EH (cell line): ENCODE results near the gene RING1.
A peak's percentile ranks its signal among the peaks of the same experiment; 100 is the strongest.

Source experiments
- DNase-seq: peaks from one replicate; pipeline ENCODE4 v3.0.0-alpha.2; 2015; ENCODE audit warnings: low read depth

RING1 gene

DNA sequence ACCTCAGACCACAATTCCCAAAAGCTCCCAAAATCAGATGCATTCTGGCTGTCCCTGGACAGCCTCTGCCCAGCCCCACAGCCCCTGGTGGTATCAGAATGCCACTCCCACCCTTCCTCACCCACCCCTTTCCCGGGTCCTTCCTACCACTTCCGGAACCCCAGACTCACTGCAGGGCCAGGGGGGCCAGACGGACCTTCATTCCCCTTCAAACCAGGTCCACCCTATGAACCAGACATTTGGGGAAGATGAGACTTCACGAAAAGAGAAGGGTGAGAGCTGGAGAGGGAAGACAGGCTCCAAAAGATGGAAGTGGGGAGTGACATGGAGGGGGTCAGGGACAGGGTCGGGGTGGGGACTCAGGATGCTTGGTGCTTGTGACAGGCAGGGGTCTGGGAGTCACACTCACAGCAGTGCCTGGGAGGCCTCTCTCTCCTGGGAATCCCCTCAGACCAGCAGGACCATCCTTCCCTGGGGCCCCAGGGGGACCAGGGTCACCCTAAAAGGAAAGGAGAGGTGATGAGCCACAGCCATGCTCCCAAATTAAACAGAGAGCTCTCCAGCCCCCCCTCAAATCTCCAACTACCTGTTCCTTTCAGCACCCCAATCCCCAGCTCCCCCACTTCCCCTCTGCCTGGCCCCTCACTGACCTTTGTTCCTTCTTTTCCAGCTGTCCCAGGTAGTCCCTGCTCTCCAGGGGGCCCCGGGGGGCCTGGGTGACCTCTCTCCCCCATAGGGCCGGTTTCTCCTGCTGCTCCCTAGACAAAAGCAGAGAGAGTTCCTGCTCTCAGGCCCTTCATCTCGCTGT lies 36.2 kb upstream of the RING1 start:
- DNase-seq: no peak

GRCh38 chr6:33172688-33173534 lies 35.4 kb upstream of the RING1 start:
- peak; percentile 56 for DNase-seq

DNA sequence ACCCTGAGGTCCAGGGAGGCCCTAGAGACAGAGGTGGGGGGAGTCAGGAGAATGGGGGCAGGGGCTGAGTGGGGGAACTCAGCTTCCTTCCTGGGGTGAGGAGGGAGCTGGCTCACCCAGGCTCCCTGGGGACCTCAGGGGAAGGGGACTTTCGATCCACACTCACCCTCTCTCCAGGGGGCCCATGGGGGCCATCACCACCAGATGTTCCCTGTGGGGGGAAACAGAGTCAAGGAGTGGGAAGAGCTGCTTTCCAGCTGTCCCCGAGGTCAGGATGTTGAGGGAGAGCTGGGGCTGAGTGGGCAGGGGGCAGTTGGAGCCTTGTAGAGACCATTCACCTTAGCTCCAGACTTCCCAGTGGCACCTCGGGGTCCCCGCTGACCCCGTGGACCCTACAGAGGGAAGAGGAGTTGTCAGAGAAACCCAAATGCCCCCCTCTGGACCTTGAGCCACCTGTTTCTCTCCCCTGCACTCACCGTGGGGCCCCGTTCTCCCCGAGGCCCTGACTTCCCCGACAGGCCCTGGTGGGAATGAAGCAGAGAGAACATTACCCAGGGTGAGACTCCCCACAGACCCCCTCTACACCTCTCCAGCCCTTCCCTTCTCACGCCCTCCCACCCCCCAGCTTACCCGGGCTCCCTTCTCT lies 34.6 kb upstream of the RING1 start:
- no peak for DNase-seq

- DNase-seq: no peak
Measured at GRCh38 chr6:33174784-33175183, 33.5 kb upstream of the RING1 start.

DNA sequence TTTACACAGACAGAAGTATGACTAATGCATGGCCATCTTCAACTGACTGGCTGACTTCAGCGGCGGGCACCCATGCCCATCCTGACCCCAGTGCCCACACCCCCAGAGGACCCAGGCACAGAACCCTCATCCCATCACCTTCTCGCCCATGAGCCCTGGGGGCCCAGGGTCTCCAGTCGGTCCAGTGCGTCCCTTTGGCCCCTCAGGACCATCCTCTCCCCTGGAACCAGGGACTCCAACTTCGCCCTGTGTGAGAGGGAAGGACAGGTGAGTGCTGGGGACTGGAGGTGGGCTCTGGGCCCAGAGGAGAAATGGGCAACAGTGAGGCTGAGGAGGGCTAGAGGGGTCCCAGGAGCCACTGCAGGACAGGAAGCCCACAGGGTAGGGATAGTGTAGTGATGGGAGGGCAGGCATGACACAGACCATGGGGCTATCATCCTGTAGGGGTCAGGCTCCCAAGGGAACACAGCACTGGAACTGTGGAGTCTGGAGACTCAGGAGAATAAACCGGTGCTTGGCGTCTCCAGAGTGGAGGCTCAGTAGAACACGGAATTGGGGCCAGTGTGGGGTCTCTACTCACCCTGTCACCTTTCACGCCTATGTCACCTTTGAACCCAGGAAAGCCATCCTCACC lies 32.7 kb upstream of the RING1 start:
- no peak for DNase-seq

GRCh38 chr6:33176906-33177305 lies 31.4 kb upstream of the RING1 start:
- DNase-seq: no peak

DNA sequence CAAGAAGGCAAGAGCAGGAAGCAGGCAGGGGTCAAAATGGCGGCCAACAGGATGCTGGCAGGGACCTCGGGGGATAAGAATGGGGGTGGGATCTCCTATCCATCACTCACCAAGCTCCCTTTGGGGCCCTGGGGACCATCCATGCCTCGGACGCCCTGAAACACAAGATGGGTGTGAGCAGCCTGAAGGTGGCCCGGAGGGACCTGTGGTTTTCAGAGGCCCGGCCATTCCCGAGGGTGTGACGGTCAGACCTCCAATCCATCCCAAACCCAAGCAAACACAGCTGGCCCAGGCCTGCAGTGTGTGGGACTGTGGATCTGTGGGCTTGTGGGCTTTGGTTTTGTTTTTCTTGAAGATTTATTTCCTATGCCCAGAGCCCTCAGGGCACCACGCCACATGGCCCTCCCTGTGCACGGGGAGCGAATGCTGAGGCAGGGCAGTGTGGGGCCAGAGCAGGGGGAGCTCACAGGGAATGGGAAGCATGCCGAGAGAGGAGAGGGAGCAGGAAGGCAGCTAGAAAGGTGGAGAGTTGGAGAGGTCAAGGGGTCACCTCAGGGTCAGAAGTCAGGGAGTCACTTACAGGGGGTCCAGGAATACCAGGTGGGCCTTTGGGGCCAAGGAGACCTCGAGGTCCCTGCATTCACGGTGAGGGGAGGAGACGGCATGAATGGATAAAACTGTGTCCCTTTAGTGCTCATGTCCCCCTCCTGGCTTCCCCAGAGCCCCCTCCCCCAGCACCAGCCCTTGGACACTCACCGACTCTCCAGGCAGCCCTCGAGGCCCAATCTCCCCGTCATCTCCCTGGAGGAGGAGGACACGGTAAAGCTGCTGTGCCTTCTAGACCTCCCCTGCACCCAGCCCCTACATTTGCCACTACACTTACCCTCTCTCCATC lies 30.5 kb upstream of the RING1 start:
- DNase-seq: no peak

DNA sequence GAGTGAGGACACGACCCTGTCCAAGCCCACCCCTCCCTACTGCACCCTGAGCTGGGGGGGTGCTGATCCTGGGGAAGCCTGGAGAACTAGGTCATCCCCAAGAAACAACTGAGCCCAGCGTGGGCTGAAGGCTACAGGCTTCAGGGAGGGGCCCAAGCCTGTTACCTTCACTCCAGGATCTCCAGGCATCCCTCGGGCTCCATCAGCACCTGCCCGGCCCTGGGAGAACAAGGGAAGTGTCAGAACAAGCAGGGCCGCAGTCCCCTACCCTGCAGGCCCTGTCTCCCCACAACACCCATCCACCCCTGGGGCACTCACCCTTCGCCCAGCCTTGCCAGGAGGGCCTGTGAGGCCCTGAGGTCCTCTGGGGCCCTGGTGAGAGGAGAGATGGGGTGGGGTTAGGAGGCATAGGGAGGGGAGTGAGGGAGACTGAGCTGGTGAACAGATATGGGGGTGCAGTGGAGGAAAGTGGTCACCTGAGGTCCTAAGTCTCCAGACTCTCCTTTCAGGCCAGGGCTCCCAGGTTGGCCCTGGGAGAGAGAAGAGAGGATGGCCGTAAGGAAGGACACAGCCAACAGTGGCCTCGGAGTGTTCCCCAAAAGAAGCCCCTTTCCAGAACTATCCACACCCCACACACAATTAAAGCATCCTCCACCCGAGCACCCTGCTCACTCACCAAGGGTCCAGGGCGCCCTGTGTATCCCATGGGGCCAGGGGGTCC lies 29.4 kb upstream of the RING1 start:
- DNase-seq: no peak

- no peak for DNase-seq
Measured at GRCh38 chr6:33181141-33181540, 27.2 kb upstream of the RING1 start.

- no peak for DNase-seq
Measured at GRCh38 chr6:33183071-33183683, 25.1 kb upstream of the RING1 start.

- no peak for DNase-seq
Measured at GRCh38 chr6:33185190-33185589, 23.1 kb upstream of the RING1 start.

- no peak for DNase-seq
Measured at GRCh38 chr6:33185654-33186187, 22.6 kb upstream of the RING1 start.

DNA sequence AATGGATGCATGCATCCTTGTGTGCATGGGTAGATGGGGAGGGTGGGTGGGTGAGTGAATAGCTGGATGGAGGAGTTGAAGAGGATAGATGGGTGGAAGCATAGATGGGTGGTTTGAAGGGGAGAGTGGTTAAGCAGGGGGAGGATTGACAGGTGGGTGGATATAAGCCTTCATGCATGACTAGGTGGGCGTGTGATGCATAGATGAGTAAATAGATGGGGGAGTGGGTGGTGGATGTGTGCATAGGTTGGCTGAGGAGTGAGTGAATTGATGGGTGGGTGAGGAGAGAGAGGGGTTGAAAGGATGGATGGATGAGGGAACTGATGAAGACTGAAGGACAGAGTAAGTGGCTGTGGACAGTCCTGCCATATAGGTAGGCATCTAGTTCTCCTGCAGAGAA lies 20.5 kb upstream of the RING1 start:
- DNase-seq: no peak

DNA sequence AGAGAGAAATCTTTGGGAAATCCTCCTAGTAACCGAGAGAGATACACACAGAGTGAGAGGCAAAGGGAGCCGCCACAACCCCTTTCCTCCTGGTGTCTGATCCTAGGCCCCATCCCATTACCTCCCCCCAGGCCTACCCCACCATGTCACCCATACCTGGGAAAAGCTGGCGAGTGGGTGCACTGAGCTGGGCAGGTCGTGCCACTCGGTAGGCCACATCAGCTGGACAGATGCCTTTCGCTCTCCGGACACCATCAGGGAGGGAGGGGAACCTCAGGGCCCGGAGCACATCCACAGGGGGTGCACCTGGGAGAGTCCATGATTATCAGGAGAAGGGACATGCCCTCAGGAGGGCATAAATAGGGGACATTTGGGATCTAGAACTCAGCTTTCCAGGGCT lies 19.1 kb upstream of the RING1 start:
- no peak for DNase-seq

DNA sequence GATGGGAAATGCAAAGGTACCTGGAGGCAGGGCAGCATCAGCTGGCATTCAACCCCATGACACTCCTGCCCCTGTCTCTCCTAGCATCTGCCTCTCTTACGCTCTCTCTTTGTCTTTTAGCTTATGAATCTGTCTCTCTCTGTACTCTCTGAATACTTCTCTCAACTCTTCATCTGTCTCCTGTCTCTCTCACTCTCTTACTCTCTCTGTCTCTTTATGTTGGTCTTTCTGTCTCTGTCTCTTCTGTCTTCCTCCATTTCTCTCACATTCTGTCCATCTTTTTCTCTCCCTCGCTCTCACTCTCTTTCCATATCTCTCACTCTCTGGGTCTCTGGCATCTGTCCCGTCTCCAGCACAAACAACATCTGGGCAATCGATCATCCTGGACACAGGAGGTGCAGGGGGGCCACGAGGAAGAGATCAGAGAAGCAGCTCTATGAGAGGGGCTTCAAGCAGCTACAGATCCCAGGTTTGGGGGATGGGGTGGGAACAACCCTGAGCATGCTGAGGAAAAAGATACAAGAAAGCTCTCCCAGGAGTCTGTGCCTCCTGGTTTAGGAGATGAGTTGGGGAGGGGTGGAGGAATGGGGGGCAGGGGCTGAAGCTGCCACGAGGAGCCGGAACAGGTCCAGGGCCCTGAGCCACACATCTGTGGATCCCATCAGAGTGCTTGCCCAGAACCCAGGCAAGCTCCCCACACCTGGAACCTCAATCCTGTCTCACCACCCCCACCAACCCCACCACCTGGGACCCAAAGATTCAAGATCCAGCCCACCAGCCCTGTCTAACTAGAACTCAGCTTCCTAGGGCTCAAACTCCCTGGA lies 18.5 kb upstream of the RING1 start:
- no peak for DNase-seq

DNA sequence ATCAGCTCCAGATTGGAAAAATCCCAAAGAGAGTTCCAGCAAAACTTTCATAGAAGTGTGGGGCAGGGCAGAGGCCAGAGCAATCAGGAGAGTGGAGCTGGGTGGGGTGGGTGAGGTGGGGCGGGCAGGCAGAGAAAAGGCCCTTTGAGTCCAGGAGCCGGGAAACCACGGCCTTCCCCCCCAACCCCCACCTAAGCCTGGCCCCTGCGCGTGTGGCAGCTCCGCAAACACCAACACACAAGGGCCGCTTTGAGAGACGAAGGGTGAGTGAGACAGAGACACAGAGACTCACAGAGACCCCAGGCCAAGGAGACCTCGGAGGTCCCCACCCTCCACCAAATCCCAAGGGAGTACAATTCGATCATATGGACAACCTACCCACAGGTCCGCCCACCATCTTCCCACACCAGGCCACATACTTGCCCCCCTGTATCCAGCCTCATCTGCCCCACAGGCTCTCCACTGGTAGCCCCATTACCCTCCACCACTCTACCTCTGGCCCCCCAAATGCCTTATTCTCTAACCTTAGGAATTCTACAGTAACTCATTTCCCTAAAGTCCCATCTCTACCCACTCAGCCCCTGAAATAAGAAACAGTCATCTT lies 17.7 kb upstream of the RING1 start:
- DNase-seq: no peak

DNA sequence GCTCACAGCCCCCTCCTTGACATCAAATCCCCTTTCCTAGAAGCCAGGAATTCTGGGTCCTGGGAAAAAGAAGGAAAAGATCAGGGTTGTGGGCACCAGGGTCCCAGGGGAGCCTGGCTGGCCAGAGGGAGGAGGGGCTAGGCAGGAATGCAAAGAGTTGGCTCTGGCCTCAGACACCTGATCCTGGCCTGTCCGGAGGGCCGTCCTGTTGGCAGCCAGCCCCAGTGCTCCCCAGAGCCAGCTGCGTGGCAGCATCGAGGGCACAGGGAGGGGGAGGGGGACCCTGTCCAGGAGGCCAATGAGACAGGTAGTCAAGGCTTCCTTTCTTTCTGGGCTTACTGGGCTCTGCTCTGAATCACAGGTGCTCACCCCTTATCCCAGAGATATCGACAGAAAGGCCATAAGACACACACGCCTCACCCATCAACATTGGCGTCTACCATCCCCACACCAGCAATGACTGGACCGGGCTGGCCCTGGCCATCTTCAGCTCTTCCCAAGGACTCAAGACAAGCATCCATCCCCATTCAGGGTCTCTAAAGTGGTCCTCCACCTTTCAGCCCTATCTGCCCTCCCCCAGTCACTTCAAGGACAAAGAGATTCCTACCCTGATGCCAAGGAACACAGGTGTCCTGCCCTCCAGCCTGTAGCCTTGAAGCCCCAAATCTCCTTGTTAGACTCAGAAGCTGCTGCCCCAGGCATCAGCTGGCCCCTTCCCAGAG lies 16.8 kb upstream of the RING1 start:
- no peak for DNase-seq

- DNase-seq: no peak
Measured at GRCh38 chr6:33192105-33192646, 16.1 kb upstream of the RING1 start, which contains the start of gene COL11A2. Gene COL11A2, minus strand, starts transcription at chr6:33192467. Its CDS starts 227 bp downstream, at chr6:33192240.
